Middle frontal gyrus (tissue), 1 donor: Measurements from ENCODE around the gene SUGP1.

Experiments
- DNase-seq: peaks from one replicate; pipeline ENCODE4 v3.0.0-alpha.2; 2015; ENCODE audit warnings: low spot score; ENCODE audit errors: extremely low spot score

Gene SUGP1

DNA sequence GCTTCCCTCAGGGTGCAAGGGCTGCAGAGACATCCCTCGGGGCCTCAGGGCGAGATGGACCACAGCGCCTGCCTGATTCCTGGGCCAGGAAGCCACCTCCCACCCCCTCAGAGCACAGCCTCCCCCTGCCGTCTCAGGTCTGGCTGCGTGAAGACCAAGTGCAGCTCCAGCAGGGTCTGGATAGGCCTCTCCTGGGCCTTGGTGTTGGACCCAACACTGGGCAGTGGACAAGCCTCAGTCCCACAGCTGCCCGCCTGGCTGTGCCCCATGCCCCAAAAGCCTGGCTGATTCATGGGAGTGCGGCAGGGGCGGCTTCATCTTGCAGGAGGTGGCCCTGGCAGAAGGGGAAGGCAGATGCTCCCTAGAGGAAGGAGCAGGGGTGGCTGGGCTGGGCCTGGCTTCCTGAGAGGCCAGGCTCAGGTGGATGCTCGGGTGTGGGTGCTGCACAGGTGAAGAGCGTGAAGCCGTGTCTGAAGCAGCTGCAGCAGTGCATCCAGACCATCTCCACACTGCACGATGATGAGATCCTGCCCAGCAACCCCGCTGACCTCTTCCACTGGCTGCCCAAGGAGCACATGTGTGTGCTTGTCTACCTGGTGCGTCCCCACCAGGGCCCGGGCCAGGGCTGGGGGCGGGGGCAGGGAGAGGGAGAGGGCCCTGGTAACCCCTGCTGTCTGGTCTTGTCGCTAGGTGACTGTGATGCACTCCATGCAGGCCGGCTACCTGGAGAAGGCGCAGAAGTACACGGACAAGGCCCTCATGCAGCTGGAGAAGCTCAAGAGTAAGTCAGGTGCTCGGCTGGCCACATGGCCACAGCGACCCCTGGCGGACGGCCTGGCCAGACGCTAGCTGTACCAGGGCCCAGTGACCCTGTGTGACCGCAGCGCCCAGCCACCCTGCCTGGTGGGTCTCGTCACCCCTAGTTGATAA lies 22.0 kb upstream of the SUGP1 start:
- no peak for DNase-seq

DNA sequence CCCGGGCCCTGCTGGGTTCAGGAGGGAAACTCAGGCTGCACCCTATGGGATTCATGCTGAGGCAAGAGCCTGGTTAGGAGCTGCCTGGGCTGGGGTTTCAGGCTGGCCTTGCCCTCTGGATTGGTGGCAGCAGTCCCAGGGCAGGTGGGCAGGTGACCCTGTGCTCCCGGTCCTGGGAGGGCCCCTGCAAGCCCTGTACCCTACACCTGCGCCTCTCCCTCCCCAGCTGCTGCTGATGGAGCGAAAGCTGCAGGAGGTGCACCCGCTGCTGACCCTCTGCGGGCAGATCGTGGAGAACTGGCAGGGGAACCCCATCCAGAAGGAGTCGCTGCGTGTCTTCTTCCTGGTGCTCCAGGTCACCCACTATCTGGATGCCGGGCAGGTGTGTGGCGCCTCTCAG lies 20.7 kb upstream of the SUGP1 start:
- DNase-seq: no peak

DNA sequence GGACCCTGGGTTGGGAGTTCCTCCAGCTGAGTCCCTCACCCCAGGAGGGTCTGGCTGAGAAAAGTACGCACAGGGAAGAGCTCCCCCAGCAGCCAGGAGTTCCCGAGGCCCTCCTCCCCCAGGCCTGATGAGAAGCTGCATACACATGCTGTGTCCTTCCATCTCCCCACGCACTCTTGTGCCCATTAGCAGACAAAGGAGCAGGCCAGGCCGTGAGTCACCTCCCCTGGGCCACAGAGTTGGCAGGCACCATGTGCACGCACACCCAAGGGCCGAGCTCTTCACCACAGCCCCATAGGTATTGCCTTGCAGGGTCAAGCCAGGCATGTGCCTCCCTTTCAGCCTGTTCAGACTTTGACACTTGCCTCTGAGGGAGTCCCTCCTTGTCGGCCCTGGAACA lies 17.8 kb upstream of the SUGP1 start:
- no peak for DNase-seq

DNA sequence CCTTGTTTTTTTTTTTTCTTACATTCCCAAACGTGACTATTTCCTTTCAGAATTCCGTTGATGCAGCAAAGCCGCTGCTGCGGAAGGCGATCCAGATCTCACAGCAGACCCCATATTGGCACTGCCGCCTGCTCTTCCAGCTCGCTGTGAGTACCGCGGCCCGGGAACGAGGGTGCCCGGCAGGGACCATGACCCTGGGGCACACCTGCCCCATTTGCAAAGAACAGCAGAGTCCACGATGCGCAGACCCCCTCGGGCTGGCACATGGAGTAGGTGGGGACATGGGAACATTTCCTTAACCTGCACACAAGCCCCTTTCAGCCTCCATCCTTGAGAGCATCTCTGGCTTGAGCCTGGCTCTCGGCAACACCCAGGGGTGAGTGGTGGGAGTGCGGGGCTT lies 16.8 kb upstream of the SUGP1 start:
- no peak for DNase-seq

DNA sequence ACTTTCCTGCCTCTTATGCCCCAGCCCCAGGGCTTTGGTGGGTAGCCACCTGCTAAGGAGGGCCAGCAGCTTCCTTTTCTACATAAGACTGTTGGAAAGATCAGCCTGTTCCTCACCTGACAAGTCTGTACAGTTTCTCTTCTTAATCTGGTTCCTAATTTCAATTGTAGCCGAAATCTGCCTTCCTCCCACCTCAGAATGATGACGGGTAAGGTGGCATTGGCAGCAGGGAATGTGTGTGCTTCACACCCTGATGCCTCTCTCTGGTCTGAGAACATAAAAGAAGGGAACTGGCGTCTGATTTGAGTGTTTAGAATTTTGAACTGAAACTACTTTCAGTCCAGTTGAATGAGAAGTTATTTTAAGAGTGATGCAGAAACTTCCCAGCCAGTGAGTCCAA lies 16.3 kb upstream of the SUGP1 start:
- DNase-seq: no peak

DNA sequence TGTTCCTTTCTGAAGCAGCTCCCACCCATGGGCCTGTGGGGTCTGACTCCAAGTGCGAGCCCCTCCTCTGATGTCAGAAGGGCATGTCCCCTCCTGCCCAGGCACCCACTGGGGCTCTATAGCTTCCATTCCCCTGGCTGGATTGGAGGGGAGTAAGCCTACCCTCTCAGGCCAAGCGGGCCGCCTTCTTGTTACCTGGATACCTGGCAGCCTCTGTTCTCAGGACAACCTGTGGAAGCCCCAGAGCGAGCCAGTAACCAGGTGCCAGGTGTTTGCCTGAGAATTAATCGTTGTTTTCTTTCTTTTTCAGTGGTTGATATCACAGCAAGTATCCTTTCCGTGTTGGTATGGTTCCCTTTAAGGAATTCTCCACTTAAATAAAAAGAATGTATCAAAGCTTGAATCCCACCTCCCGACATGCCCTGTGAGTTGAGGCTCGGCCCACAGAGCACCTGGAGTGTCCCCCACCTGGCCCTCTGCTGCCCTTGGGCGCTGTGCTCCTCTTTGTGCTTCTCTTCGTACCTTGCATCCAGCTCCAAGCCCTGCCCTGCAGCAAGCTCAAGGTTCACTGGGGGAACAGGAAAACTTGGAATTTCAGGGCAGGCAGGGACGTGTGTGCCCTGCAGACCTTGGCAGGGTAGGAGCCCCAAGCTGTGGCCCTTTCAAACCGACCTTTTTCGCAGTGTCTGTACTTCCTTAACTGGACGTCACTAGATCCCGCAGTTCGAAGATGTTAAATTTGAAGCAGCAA lies 15.3 kb upstream of the SUGP1 start:
- DNase-seq: no peak

DNA sequence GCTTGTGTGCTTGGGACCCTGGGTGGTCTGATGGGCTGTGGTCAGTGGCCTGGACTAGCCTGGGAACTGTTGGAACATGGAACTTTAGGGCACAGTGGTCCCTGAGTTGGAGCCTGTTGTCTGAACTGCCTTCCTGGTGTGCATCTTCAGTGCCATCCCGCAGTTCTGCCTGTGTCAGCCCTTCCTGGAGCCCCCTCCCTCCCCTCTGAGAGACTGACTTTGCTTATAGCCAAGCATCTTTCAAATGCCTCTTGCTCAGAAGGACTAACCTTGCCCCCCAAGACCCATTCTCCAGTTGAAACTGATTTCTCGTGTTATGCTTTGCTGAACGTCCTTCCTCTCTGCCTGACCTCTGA lies 14.7 kb upstream of the SUGP1 start:
- DNase-seq: no peak

DNA sequence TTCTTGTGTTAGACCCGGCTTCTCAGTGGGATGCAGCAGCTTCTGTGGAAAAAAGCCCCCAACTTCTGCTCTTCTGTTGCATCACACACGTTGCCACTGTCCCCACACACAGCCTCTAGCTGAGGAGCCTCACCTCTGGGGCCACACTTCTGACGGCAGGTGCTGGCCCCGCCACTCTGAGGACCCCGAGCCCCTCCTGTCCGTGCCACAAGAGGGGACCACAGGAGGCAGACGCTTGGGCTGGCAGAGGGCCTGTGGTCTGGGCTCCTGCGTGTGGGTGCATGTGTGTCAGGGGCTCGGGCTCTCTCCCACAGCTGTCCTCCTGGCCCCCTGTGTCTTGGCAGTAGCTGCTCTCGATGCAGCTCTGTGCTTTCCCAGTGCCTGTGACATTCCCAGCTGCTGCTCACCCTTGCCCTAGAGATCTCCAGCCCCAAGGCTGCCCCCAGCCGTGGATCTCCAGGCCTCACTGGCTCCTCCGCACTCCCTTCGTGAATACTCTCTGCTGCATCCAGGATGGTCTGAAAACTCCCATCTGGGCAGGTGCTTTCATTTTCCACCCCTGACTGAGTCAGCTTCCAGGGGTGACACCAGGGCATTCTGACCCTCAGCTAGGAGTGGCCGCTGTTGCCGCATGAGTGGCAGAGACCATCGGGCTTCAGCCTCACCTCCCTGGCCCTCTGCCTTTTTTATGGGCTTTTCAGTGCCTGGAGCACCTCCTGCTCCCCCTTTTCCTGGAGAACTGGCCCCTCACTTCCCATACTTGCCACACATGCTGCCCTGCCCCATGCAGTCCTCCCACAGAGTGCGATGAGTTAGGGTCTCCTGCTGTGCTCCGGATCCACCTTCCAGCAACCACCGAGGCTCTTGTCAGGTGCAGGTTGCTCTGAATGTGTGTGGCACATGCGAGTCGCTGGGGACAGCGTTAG lies 14.0 kb upstream of the SUGP1 start:
- no peak for DNase-seq

DNA sequence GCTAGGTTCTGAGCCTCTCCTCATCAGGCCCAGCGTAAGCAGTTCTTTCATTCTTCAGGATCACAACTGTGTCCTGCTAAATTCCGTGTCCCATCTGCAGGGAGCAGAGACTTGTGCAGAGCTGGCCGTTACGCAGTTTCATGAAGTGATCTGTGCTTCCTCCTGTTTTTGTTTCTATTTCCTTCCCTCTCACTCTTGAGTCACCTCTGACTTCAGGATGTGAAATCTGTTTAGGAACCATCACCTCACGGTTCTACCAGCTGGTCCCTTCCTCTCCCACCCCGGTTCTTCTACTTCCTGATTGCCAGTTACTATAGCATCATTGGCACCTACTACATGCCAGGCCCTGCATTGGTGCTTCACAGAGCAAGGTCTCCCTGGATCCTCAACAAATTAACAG lies 8.8 kb upstream of the SUGP1 start:
- no peak for DNase-seq

DNA sequence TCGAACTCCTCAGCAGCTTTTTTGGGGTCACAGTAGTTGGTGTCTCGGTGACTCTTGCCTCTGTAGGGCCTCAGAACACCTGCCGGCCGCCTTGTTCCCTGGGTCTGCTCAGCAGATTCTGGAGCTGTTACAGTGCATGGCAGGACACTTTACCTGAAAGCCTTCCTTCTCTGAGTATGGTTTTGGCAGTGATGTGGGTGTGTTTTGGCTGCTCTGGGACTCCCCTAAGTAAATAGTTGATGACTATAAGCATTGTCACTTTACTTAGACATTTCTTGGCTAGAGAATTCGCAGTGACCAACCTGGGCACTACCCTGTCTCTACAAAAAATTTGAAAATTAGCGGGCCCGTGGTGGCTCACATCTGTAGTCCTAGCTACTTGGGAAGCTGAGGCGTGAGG lies 7.4 kb upstream of the SUGP1 start:
- no peak for DNase-seq

DNA sequence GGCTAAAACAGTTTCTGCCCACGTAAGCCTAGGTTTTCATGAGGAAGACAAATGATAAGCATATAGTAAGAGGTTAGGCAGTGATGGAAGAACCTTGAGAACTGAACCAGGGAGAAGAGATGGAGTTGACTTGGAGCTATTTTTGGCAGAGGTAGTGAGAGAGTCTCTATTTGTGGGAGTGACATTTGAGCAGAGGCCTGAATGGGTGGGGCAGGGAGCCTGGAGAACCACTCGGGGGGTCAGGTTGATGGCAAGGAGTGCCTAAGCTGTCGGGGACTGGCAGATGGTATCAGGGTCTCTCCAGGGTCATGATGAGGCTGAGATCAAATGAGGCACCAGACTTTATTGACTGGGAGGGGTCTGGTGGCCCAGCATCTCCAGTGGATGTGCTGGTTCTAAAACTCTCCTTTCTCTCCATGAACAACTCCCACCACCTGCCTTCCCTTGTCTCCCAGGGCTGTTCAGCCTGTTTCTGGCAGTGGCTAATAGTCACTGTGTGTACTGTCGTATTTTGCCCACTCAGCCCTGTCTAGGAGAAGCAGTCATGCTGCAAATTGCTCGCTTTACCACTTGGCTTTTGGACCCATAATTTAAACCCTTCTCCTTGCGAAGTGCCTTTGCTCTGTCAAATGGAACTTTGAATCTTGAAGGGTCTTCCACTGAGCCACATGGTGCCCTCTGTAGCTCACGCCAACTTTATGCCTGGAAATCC lies 3.9 kb upstream of the SUGP1 start:
- DNase-seq: no peak

DNA sequence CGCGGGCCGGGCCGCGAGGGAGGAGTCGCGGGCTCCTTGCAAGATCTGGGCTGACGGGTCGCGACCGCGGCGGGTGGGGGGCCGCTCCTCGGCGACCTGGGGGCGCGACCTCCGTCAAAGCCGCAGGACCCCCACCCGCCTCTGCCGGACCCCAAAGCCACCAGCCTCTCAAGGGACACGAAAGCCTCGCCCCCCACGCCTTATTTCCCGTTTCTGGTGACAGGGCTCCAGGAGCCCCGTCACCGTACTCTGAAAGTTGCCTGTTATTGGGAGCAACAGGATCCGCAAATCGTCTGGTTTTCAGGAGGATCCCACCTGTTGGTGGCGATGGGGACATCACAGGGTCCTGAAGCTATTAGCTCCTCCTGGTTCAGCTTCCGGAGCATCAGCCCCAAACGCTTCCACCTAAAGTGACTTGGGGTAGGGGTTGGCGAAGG lies 850 bp upstream of the SUGP1 start:
- no peak for DNase-seq

DNA sequence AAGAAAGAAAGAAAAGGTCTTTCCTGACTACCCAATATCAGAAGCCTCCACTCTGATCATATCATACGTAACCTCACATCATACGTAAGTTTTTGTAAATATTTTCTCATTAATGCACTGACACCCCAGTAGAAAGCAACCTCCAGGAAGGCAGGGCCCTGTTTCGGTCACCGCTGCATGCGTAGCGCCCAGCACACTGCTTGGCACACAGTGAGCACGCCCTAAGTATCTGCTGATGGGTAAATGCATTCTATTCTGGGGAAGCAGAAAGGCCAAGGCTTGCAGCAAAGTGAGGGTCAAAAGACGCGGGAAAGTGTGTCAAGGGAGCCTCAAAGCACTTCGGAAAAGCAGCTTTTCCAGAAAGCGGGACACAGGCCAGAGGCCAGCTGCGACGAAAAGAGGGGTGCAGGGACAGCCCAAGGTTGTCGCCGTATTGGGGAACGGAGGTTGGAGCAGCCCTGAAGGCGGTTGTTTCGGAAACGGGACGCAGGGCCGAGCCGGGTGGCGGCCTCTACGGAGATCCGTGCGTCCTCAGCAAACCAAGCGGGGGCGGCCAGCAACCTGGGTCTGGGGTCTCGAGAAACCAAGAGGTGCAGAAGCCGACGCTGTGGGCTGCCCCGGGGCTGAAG lies 463 bp downstream of the SUGP1 start:
- DNase-seq: no peak

DNA sequence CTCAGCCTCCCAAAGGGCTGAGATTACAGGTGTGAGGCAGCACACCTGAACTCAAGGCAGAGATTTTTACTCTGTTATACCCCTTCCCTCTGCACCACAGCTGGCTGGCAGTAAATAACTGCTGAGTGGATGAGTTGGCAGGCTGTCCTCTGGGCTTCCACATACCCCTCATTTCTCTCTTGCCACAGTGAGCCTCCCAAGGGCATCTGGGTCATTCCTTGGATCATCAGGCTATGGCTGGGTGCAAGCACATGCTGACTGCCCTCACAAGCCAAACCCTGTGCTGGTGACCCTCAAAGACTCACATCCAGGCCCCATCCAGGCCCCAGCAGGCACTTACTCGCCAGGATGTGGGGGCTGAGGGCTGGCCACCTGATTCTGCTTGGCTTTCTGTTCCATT lies 4.2 kb downstream of the SUGP1 start:
- DNase-seq: no peak

DNA sequence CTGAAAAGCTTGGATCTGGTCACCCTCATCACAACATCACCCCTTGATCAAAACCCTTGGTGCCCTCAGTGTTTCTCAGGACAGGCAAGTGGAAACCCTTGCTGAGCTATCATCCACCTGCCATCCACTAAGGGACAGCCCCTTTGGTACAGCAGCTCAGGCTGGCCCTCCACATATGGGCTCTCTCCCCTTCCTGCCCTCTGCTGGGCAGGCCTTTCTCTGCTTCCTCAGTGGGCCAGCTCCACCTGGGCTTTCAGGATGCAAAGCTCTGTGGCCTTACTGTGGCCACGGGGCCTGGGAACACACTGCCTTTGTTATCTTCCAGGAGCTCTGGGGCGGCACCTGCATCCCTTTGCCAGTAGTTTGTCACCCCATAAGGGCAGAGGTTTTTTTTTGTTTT lies 4.9 kb downstream of the SUGP1 start:
- no peak for DNase-seq

DNA sequence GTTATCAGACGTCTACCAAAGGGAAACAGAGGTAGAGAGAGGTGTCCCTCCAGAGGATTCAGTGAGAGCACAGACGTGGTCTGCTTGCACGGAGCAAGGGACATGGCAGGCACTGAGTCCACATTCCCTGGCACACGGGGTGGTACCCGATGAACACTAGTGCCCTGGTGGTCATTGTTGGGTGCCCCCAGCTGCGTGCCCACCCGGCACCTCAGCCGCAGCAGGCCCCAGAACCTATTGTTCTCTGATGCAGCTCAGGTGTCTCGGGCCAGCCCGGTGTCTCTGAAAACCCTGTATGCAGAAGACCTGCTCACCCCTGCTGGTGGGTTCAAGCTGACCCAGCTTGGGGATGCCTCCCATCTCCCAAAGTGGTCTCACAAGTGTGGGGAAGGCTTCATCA lies 11.9 kb downstream of the SUGP1 start:
- DNase-seq: no peak

DNA sequence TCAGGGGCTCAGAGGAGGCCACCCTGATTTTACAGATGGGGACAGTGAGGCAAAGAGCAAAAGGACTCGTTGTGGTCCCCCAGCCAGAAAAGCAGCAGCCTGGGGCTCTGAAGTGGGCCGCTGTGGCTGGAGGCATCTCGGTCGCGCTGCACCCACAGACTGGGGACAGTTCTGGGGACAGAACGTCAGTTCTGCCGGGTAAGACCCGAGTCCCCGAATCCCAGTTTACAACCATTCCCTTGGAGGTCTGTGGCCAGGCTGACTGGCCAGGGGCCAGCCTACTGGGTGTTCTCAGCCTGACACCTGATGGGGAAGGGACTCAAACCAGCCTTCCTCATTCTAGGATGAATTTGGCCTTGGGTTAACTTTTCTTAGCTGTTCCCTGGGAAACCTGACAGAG lies 14.1 kb downstream of the SUGP1 start:
- no peak for DNase-seq

DNA sequence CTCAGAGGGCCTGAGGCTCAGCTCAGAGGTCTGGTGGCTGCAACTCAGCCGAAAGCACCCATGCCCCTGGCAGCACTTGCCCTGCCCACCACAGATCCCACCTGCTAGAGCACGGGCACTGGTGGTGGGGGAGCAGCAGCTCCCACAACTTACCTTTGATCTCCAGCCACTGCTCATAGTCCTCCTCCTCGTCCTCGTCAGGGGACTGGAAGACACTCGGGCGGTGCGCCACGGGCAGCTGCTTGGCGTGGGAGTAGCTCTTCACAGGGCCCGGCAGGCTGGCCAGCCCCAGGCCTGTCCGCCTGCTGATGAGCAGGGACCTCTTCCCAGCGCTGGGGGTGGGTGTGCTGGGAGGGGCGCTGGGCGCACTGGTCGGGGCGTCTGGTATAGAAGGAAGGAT lies 14.6 kb downstream of the SUGP1 start:
- DNase-seq: no peak

DNA sequence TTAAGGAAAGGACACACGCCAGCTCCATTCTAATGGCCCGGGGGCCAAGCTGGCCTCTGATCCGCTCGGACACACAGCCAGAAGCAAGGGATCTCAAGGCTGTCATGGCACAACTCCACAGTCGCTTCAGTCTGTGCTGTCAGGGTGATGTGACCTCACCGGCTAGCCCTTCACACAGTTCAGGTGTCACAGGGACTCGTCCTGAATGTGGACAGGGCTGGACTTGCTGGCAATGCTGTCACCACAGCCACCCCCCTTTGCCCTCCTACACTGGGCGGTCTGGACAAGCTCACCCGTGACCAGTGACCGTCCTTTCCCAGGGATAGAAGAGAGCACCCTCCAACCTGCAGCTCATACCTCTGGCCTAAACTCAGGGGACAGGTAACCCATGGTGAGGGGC lies 15.2 kb downstream of the SUGP1 start:
- DNase-seq: no peak

DNA sequence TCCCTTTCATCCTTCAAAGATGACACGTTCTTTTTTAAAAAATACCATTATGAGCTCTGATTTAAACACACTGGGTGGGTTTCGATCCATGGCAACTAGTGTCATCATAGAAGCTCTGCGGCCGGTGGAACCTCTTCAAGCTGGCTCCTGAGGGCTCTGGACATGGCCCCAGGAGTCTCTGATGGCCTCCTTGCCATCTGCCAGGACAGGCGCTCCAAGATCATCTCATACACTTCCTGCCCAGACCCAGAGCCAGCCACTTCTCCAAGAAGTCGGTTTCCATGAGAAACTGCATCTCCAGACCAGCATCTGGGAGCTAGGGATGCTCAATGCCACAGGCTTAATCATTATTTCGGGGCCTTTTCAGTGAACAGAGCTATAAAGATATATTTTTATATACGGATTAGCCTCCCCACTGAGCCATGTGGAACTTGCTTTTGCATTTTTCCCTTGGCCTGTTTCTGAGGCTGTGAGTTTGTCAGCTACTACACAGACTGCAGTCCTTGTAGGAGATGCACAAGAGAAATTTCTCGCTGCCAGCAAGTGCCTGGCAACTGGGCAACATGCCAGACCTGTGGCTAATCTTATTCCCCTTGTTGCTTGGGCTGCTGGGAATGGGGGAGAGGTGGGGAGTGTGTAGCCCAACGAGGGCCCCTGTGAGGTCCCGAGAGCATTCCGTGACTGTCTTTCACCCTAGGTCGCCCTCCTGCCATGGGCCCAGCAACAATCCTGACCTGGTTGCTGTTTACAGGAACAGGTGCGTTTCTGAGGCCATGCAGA lies 15.9 kb downstream of the SUGP1 start:
- peak; percentile 63 for DNase-seq
